ENCODE data around the gene MED9. TPM values are rescaled to one million over a fixed set of nuclear protein-coding genes. Genes with fewer than 3 reads are reported as not detected.
A peak's percentile ranks its signal among the peaks of the same experiment; 100 is the strongest.

Gene MED9
- polyA plus RNA-seq, 4 donors, result 11.6 to 18.6 (median 16.9) TPM

- DNase-seq, result no peak
- no peak overlapping the region for H3K27ac ChIP-seq (ENCODE audit: low read depth in 1 of 3, low read length in 2 of 3)
- 83 to 84% (median 84%) methylated on average over 21 of the region's 21 CpGs for WGBS, 3 donors
- peaks cover 0 to 48% (median 0%) of the 10 kb centered on the region in 3 donors for H3K36me3 ChIP-seq (ENCODE audit: control insufficient read depth in 3 of 3, insufficient read depth in 2 of 3, low read depth in 1 of 3, low read length in 3 of 3)
- FAIRE-seq, result no peak
- no peaks in the 10 kb centered on the region for H3K4me1 ChIP-seq (ENCODE audit: control insufficient read depth in 3 of 3, insufficient read depth in 2 of 3, low read depth in 1 of 3, low read length in 2 of 3)
- H3K27me3 ChIP-seq (ENCODE audit: control insufficient read depth in 3 of 3, insufficient read depth in 3 of 3, low read length in 3 of 3), result no peaks in the 10 kb centered on the region
- H3K4me3 ChIP-seq (ENCODE audit: low read depth in 1 of 3, low read length in 3 of 3), result no peak overlapping the region
- no peaks in the 10 kb centered on the region for H3K9me3 ChIP-seq (ENCODE audit: control insufficient read depth in 2 of 2, insufficient read depth in 1 of 2, low read depth in 1 of 2, low read length in 1 of 2)
Measured at GRCh38 chr17:17515934-17516930, 39.4 kb downstream of the MED9 start.

- no peak overlapping the region for H3K4me3 ChIP-seq (ENCODE audit: low read depth in 1 of 3, low read length in 3 of 3)
- WGBS, 3 donors, result 80 to 93% (median 82%) methylated on average over 14 of the region's 14 CpGs
- no peaks in the 10 kb centered on the region for H3K9me3 ChIP-seq (ENCODE audit: control insufficient read depth in 2 of 2, insufficient read depth in 1 of 2, low read depth in 1 of 2, low read length in 1 of 2)
- H3K27me3 ChIP-seq (ENCODE audit: control insufficient read depth in 3 of 3, insufficient read depth in 3 of 3, low read length in 3 of 3), result no peaks in the 10 kb centered on the region
- H3K27ac ChIP-seq (ENCODE audit: low read depth in 1 of 3, low read length in 2 of 3), result no peak overlapping the region
- no peaks in the 10 kb centered on the region for H3K4me1 ChIP-seq (ENCODE audit: control insufficient read depth in 3 of 3, insufficient read depth in 2 of 3, low read depth in 1 of 3, low read length in 2 of 3)
- DNase-seq, result no peak
- no peak for FAIRE-seq
- peaks cover 0 to 50% (median 0%) of the 10 kb centered on the region in 3 donors for H3K36me3 ChIP-seq (ENCODE audit: control insufficient read depth in 3 of 3, insufficient read depth in 2 of 3, low read depth in 1 of 3, low read length in 3 of 3)
Measured at GRCh38 chr17:17516941-17517720, 40.3 kb downstream of the MED9 start.

DNA sequence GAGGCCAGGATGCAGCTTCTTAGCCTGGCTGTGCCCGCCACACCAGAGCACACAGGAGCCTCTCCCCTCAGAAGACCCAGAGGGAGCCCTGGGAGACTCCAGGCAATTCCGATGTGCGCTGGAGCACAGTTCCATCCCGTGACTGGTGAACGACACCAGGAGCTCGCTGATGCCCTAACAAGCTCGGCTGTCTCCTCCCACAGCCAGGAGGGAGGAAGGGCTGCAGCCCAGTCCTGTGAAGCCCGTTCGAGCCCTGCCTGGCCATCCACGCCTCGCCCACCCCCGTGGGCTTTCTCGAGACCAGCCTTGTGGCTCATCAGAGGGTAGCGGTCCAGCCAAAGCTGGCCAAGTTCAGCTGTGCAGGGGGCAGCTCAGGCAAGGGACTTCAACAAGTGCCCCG lies 41.2 kb downstream of the MED9 start:
- FAIRE-seq, result no peak
- 86 to 88% (median 87%) methylated on average over 15 of the region's 15 CpGs for WGBS, 3 donors
- H3K27me3 ChIP-seq (ENCODE audit: control insufficient read depth in 3 of 3, insufficient read depth in 3 of 3, low read length in 3 of 3), result no peaks in the 10 kb centered on the region
- H3K4me3 ChIP-seq (ENCODE audit: low read depth in 1 of 3, low read length in 3 of 3), result no peak overlapping the region
- peaks cover 0 to 44% (median 0%) of the 10 kb centered on the region in 3 donors for H3K36me3 ChIP-seq (ENCODE audit: control insufficient read depth in 3 of 3, insufficient read depth in 2 of 3, low read depth in 1 of 3, low read length in 3 of 3)
- H3K9me3 ChIP-seq (ENCODE audit: control insufficient read depth in 2 of 2, insufficient read depth in 1 of 2, low read depth in 1 of 2, low read length in 1 of 2), result no peaks in the 10 kb centered on the region
- DNase-seq, result no peak
- no peak overlapping the region for H3K27ac ChIP-seq (ENCODE audit: low read depth in 1 of 3, low read length in 2 of 3)
- H3K4me1 ChIP-seq (ENCODE audit: control insufficient read depth in 3 of 3, insufficient read depth in 2 of 3, low read depth in 1 of 3, low read length in 2 of 3), result no peaks in the 10 kb centered on the region

GRCh38 chr17:17518951-17519350 lies 42.2 kb downstream of the MED9 start:
- Histone ChIP-seq H3K4me1 (ENCODE audit: control insufficient read depth in 3 of 3, insufficient read depth in 2 of 3, low read depth in 1 of 3, low read length in 2 of 3) (no peaks in the 10 kb centered on the region), H3K27me3 (ENCODE audit: control insufficient read depth in 3 of 3, insufficient read depth in 3 of 3, low read length in 3 of 3) (no peaks in the 10 kb centered on the region), H3K27ac (ENCODE audit: low read depth in 1 of 3, low read length in 2 of 3) (no peak overlapping the region), H3K36me3 (ENCODE audit: control insufficient read depth in 3 of 3, insufficient read depth in 2 of 3, low read depth in 1 of 3, low read length in 3 of 3) (peaks cover 0 to 42% (median 0%) of the 10 kb centered on the region in 3 donors), H3K4me3 (ENCODE audit: low read depth in 1 of 3, low read length in 3 of 3) (no peak overlapping the region), H3K9me3 (ENCODE audit: control insufficient read depth in 2 of 2, insufficient read depth in 1 of 2, low read depth in 1 of 2, low read length in 1 of 2) (no peaks in the 10 kb centered on the region)
- WGBS, 3 donors, result 43 to 66% (median 56%) methylated on average over 5 of the region's 5 CpGs
- FAIRE-seq (no peak), DNase-seq (no peak)

- no peak overlapping the region for H3K4me3 ChIP-seq (ENCODE audit: low read depth in 1 of 3, low read length in 3 of 3)
- no peak for FAIRE-seq
- no peak for DNase-seq
- no peaks in the 10 kb centered on the region for H3K9me3 ChIP-seq (ENCODE audit: control insufficient read depth in 2 of 2, insufficient read depth in 1 of 2, low read depth in 1 of 2, low read length in 1 of 2)
- no peaks in the 10 kb centered on the region for H3K4me1 ChIP-seq (ENCODE audit: control insufficient read depth in 3 of 3, insufficient read depth in 2 of 3, low read depth in 1 of 3, low read length in 2 of 3)
- H3K27ac ChIP-seq (ENCODE audit: low read depth in 1 of 3, low read length in 2 of 3), result no peak overlapping the region
- no peaks in the 10 kb centered on the region for H3K27me3 ChIP-seq (ENCODE audit: control insufficient read depth in 3 of 3, insufficient read depth in 3 of 3, low read length in 3 of 3)
- peaks cover 0 to 38% (median 0%) of the 10 kb centered on the region in 3 donors for H3K36me3 ChIP-seq (ENCODE audit: control insufficient read depth in 3 of 3, insufficient read depth in 2 of 3, low read depth in 1 of 3, low read length in 3 of 3)
- WGBS, 3 donors, result 93 to 96% (median 93%) methylated on average over 9 to 10 of the region's 10 CpGs
Measured at GRCh38 chr17:17519886-17520285, 43.1 kb downstream of the MED9 start.

DNA sequence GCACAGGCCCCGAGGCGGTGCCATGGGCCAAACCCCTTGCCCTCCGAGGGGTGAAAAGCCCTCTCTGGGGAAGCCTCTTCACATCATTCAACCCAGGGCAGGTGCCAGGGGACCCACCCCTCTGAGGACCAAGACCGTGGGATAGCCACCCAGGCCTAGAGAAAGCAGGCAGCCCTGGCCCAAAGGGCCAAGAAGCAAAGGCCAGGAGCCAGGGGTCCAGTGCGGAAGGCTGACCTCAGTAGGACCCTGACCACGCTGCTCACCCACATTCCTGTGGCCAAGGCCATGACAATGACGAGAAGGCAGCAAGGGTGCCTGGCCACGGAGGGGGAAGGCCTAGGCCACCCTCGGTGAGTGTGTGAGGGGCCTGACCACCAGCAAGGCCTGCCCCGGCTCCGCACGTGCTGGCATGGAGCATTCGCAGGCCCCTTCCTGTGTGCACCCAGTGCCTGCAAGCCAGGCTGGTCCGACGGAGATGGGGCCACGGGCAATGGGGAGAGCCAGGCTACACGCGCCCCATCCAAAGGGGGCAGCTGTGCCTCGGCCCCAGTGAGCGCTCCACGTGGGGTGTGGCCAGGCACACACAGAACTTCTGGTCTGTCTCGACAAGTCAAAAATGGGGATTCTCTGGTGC lies 43.9 kb downstream of the MED9 start:
- Histone ChIP-seq H3K4me1 (ENCODE audit: control insufficient read depth in 3 of 3, insufficient read depth in 2 of 3, low read depth in 1 of 3, low read length in 2 of 3) (no peaks in the 10 kb centered on the region), H3K36me3 (ENCODE audit: control insufficient read depth in 3 of 3, insufficient read depth in 2 of 3, low read depth in 1 of 3, low read length in 3 of 3) (peaks cover 0 to 42% (median 0%) of the 10 kb centered on the region in 3 donors), H3K9me3 (ENCODE audit: control insufficient read depth in 2 of 2, insufficient read depth in 1 of 2, low read depth in 1 of 2, low read length in 1 of 2) (no peaks in the 10 kb centered on the region), H3K27ac (ENCODE audit: low read depth in 1 of 3, low read length in 2 of 3) (no peak overlapping the region), H3K4me3 (ENCODE audit: low read depth in 1 of 3, low read length in 3 of 3) (no peak overlapping the region), H3K27me3 (ENCODE audit: control insufficient read depth in 3 of 3, insufficient read depth in 3 of 3, low read length in 3 of 3) (no peaks in the 10 kb centered on the region)
- 88 to 92% (median 89%) methylated on average over 20 to 22 of the region's 22 CpGs for WGBS, 3 donors
- FAIRE-seq, result no peak
- DNase-seq, result no peak

- Histone ChIP-seq H3K27ac (ENCODE audit: low read depth in 1 of 3, low read length in 2 of 3) (no peak overlapping the region), H3K36me3 (ENCODE audit: control insufficient read depth in 3 of 3, insufficient read depth in 2 of 3, low read depth in 1 of 3, low read length in 3 of 3) (peaks cover 0 to 42% (median 0%) of the 10 kb centered on the region in 3 donors), H3K9me3 (ENCODE audit: control insufficient read depth in 2 of 2, insufficient read depth in 1 of 2, low read depth in 1 of 2, low read length in 1 of 2) (no peaks in the 10 kb centered on the region), H3K4me3 (ENCODE audit: low read depth in 1 of 3, low read length in 3 of 3) (no peak overlapping the region), H3K4me1 (ENCODE audit: control insufficient read depth in 3 of 3, insufficient read depth in 2 of 3, low read depth in 1 of 3, low read length in 2 of 3) (no peaks in the 10 kb centered on the region), H3K27me3 (ENCODE audit: control insufficient read depth in 3 of 3, insufficient read depth in 3 of 3, low read length in 3 of 3) (no peaks in the 10 kb centered on the region)
- DNase-seq (peak in 1 of 2 donors; percentile 52), FAIRE-seq (no peak)
- 36 to 53% (median 44%) methylated on average over 14 of the region's 14 CpGs for WGBS, 3 donors
Measured at GRCh38 chr17:17523001-17523730, 46.4 kb downstream of the MED9 start.

Measured in small intestine (tissue), 7 donors.